Measurements from ENCODE around the gene SLC16A10. TPM values are rescaled to one million over a fixed set of nuclear protein-coding genes. Genes with fewer than 3 reads are reported as not detected.
A peak's percentile ranks its signal among the peaks of the same experiment; 100 is the strongest.
"Not testable (repeated sequence)": the region's sequence is repeated elsewhere in the genome, so short reads cannot be mapped to it uniquely, and the experiment has no call there.

SLC16A10 gene
- total and polyA plus RNA-seq, 7 experiments from 2014 or later, result 1.6 to 27.7 (median 16.7) TPM

DNA sequence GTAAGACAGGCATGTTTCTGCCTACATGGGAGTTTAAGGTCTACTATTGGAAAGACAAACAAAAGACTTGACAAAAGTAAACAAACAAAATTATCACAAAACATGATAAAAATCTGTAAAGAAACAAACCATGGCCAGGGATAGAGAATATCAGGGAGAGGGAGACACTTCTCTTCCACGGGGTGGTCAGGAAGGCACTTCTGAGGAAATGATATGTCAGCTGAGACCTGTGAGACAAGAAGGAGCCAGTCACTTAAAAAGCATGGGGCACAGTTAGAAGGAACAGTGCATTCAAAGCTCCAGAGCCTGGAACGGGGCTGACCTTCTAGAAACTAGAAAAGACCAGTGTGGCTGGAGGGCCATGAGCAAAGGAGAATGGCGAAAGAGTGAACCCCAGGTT is 35.1 kb upstream of the SLC16A10 start:
- no peaks in the 10 kb centered on the region for H3K4me1 ChIP-seq (ENCODE audit: control insufficient read depth in 2 of 2, insufficient read depth in 2 of 2, low read length in 2 of 2)
- intact Hi-C loops (cut with micrococcal nuclease), result no loop called here
- no peaks in the 10 kb centered on the region for H3K36me3 Mint-ChIP-seq
- no peaks in the 10 kb centered on the region for H3K36me3 ChIP-seq (ENCODE audit: control insufficient read depth in 2 of 3, insufficient read depth in 3 of 3, low read length in 3 of 3)
- peaks cover 0 to 2% (median 0%) of the 10 kb centered on the region in 5 donors for H3K27me3 Mint-ChIP-seq
- no peak for DNase-seq
- H3K4me1 Mint-ChIP-seq, result peaks cover 0 to 2% (median 0%) of the 10 kb centered on the region in 7 donors
- H3K27me3 ChIP-seq (ENCODE audit: control insufficient read depth in 2 of 2, insufficient read depth in 2 of 2, low read length in 2 of 2), result no peaks in the 10 kb centered on the region
- H3K4me3 Mint-ChIP-seq, result no peak overlapping the region
- H3K27ac ChIP-seq (ENCODE audit: low read depth, low read length), result no peak overlapping the region
- ChIA-PET POLR2A (no interaction called here), CTCF (no interaction called here)
- no peaks in the 10 kb centered on the region for H3K9me3 ChIP-seq (ENCODE audit: control insufficient read depth in 2 of 3, low read length in 3 of 3)
- no peaks in the 10 kb centered on the region for H3K9me3 Mint-ChIP-seq
- ATAC-seq, result no peak
- peak overlapping the region in 2 of 9 donors; percentile 54 to 82 for H3K27ac Mint-ChIP-seq
- H3K4me3 ChIP-seq (ENCODE audit: low read length), result no peak overlapping the region

DNA sequence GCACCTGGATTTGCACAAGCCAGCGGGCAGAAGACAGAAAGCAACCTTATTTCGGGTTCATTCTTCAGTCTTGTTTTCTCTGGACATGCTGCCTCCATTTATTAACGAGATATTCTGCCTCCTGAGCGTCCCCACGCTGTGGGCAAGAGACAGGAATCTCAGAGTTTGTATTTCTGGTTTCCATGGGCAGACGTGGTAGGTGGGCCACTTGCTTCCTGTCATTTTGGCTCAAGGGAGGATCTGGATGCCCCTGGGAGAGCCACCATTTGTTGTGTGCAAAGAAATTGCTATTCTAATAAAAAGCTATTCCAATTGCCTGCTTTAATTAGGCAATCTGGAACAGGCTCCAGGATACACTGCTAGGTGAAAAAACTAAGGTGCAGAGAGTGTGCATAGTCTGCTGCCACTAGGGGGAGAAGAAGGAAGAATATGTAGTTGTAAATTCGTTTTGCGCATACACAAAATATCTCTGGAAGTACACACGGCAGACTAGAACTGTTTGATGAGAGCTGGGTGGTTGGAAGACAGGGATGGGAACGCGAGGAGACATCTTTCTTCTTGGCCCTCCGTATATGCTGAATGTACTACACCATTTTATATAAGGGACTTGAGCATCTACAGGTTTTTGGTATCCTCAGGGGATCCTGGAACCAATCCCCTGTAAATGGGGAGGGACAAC is 30.1 kb upstream of the SLC16A10 start:
- Histone ChIP-seq H3K27me3 (ENCODE audit: control insufficient read depth in 2 of 2, insufficient read depth in 2 of 2, low read length in 2 of 2) (no peaks in the 10 kb centered on the region), H3K27ac (ENCODE audit: low read depth, low read length) (no peak overlapping the region), H3K4me1 (ENCODE audit: control insufficient read depth in 2 of 2, insufficient read depth in 2 of 2, low read length in 2 of 2) (no peaks in the 10 kb centered on the region), H3K9me3 (ENCODE audit: control insufficient read depth in 2 of 3, low read length in 3 of 3) (no peaks in the 10 kb centered on the region), H3K36me3 (ENCODE audit: control insufficient read depth in 2 of 3, insufficient read depth in 3 of 3, low read length in 3 of 3) (no peaks in the 10 kb centered on the region), H3K4me3 (ENCODE audit: low read length) (no peak overlapping the region)
- ATAC-seq (peak; percentile 76), DNase-seq (peak in 6 of 9 donors; percentile 22 to 54 (median 40))
- peaks cover 0 to 4% (median 0%) of the 10 kb centered on the region in 11 donors for H3K9me3 Mint-ChIP-seq
- H3K36me3 Mint-ChIP-seq, result peaks cover 0 to 4% (median 0%) of the 10 kb centered on the region in 5 donors
- no peak overlapping the region for H3K27ac Mint-ChIP-seq
- CTCF ChIA-PET, result interaction anchor here (0.6 to 4.0 kb wide), 18 partner anchors 10 to 863 kb away, joined by 3 to 56 read pairs (median 4); a partner anchor contains a TSS
- peak overlapping the region in 1 of 10 donors; percentile 4 for H3K4me3 Mint-ChIP-seq
- POLR2A ChIA-PET, result interaction anchor here (0.6 to 0.7 kb wide), 2 partner anchors 156 to 638 kb away, joined by 3 read pairs; no protein-coding TSS in a partner anchor
- peaks cover 0 to 6% (median 0%) of the 10 kb centered on the region in 5 donors for H3K27me3 Mint-ChIP-seq
- H3K4me1 Mint-ChIP-seq, result peaks cover 0 to 6% (median 2%) of the 10 kb centered on the region in 7 donors
- intact Hi-C loops (cut with micrococcal nuclease), result loop anchor here (1.0 to 2.0 kb wide), 9 partner anchors 30 to 1106 kb away; partner anchors contain the start of gene SLC16A10 (in 1 of the 2)

GRCh38 chr6:111061508-111061907 is 25.8 kb upstream of the SLC16A10 start:
- no peaks in the 10 kb centered on the region for H3K4me1 ChIP-seq (ENCODE audit: control insufficient read depth in 2 of 2, insufficient read depth in 2 of 2, low read length in 2 of 2)
- ChIA-PET POLR2A (no interaction called here), CTCF (interaction anchor here (0.5 to 0.6 kb wide), 2 partner anchors 57 to 138 kb away, joined by 3 to 5 read pairs; no protein-coding TSS in a partner anchor)
- H3K4me3 ChIP-seq (ENCODE audit: low read length), result no peak overlapping the region
- DNase-seq, result no peak
- intact Hi-C loops (cut with micrococcal nuclease), result no loop called here
- H3K9me3 ChIP-seq (ENCODE audit: control insufficient read depth in 2 of 3, low read length in 3 of 3), result no peaks in the 10 kb centered on the region
- H3K4me3 Mint-ChIP-seq, result no peak overlapping the region
- peaks cover 0 to 11% (median 4%) of the 10 kb centered on the region in 11 donors for H3K9me3 Mint-ChIP-seq
- no peak overlapping the region for H3K27ac Mint-ChIP-seq
- no peaks in the 10 kb centered on the region for H3K36me3 ChIP-seq (ENCODE audit: control insufficient read depth in 2 of 3, insufficient read depth in 3 of 3, low read length in 3 of 3)
- peaks cover 0 to 13% (median 7%) of the 10 kb centered on the region in 7 donors for H3K4me1 Mint-ChIP-seq
- H3K27me3 ChIP-seq (ENCODE audit: control insufficient read depth in 2 of 2, insufficient read depth in 2 of 2, low read length in 2 of 2), result no peaks in the 10 kb centered on the region
- H3K27ac ChIP-seq (ENCODE audit: low read depth, low read length), result no peak overlapping the region
- H3K36me3 Mint-ChIP-seq, result peaks cover 0 to 4% (median 0%) of the 10 kb centered on the region in 5 donors
- ATAC-seq, result no peak
- peaks cover 0 to 12% (median 6%) of the 10 kb centered on the region in 5 donors for H3K27me3 Mint-ChIP-seq

- DNase-seq; H3K4me3 Mint-ChIP-seq; intact Hi-C loops (cut with micrococcal nuclease); H3K27ac ChIP-seq (ENCODE audit: low read depth, low read length); H3K9me3 ChIP-seq (ENCODE audit: control insufficient read depth in 2 of 3, low read length in 3 of 3); H3K4me3 ChIP-seq (ENCODE audit: low read length); H3K36me3 ChIP-seq (ENCODE audit: control insufficient read depth in 2 of 3, insufficient read depth in 3 of 3, low read length in 3 of 3); H3K27me3 ChIP-seq (ENCODE audit: control insufficient read depth in 2 of 2, insufficient read depth in 2 of 2, low read length in 2 of 2); H3K27ac Mint-ChIP-seq; POLR2A ChIA-PET; H3K36me3 Mint-ChIP-seq; ATAC-seq; H3K4me1 ChIP-seq (ENCODE audit: control insufficient read depth in 2 of 2, insufficient read depth in 2 of 2, low read length in 2 of 2): not testable (repeated sequence)
- H3K27me3 Mint-ChIP-seq, result peaks cover 0 to 12% (median 6%) of the 10 kb centered on the region in 5 donors
- peaks cover 0 to 15% (median 8%) of the 10 kb centered on the region in 7 donors for H3K4me1 Mint-ChIP-seq
- H3K9me3 Mint-ChIP-seq, result peaks cover 0 to 11% (median 4%) of the 10 kb centered on the region in 11 donors
- CTCF ChIA-PET, result interaction anchor here (0.5 to 0.6 kb wide), 2 partner anchors 57 to 138 kb away, joined by 3 to 5 read pairs; no protein-coding TSS in a partner anchor
Observed at GRCh38 chr6:111061985-111062384, 25.3 kb upstream of the SLC16A10 start.

GRCh38 chr6:111062860-111063259 is 24.4 kb upstream of the SLC16A10 start:
- H3K27me3 ChIP-seq (ENCODE audit: control insufficient read depth in 2 of 2, insufficient read depth in 2 of 2, low read length in 2 of 2); POLR2A ChIA-PET; H3K36me3 ChIP-seq (ENCODE audit: control insufficient read depth in 2 of 3, insufficient read depth in 3 of 3, low read length in 3 of 3); H3K27ac Mint-ChIP-seq; H3K4me1 ChIP-seq (ENCODE audit: control insufficient read depth in 2 of 2, insufficient read depth in 2 of 2, low read length in 2 of 2); H3K4me3 Mint-ChIP-seq; H3K36me3 Mint-ChIP-seq; H3K27ac ChIP-seq (ENCODE audit: low read depth, low read length); H3K4me3 ChIP-seq (ENCODE audit: low read length); DNase-seq; ATAC-seq; intact Hi-C loops (cut with micrococcal nuclease); CTCF ChIA-PET; H3K4me1 Mint-ChIP-seq; H3K9me3 ChIP-seq (ENCODE audit: control insufficient read depth in 2 of 3, low read length in 3 of 3): not testable (repeated sequence)
- peaks cover 0 to 12% (median 6%) of the 10 kb centered on the region in 5 donors for H3K27me3 Mint-ChIP-seq
- peaks cover 0 to 11% (median 4%) of the 10 kb centered on the region in 11 donors for H3K9me3 Mint-ChIP-seq

DNA sequence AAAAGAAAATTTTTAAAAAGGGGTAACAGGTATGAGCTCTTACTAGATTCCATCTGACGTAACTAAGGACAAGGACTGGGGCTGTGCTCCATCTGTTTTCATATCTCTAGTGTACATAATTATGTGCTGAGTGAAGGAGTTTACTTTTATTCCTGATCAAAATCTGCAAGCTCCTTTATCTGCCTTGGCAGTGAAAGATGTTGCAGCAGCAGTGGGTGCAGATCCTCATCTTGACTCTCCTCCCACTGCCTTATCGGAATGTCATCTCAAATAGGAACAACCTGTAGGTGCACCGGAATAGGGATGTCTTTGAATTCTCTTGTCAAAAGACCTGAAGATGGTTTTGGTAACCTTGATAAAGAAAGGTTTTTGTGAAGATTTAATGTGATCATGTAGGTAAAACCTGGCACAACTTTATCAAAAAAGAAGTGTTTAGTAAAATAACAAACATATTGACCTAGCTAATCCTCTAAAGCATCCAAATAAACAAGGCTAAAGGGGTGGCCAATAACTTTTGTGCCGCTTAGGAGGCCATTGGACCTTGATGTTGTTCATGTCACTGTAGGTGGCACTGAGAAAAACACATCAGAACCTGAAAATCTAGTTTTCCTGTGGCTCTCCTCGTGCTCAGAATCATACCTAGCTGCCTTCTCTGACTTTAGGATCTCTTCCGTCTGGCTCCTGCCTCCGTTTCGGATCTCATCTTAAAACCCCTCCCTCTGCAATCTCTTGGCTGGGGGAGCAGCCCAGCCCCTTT is 19.0 kb upstream of the SLC16A10 start:
- CTCF ChIA-PET, result interaction anchor here (0.6 to 3.6 kb wide), 3 partner anchors 10 to 356 kb away, joined by 3 to 10 read pairs (median 4); no protein-coding TSS in a partner anchor
- H3K27ac Mint-ChIP-seq, result no peak overlapping the region

More for the DNA sequence above, 19.0 kb upstream of the SLC16A10 start:
- no peaks in the 10 kb centered on the region for H3K4me1 ChIP-seq (ENCODE audit: control insufficient read depth in 2 of 2, insufficient read depth in 2 of 2, low read length in 2 of 2)
- intact Hi-C loops (cut with micrococcal nuclease), result no loop called here
- ATAC-seq, result no peak
- H3K27me3 ChIP-seq (ENCODE audit: control insufficient read depth in 2 of 2, insufficient read depth in 2 of 2, low read length in 2 of 2), result no peaks in the 10 kb centered on the region
- no peaks in the 10 kb centered on the region for H3K9me3 ChIP-seq (ENCODE audit: control insufficient read depth in 2 of 3, low read length in 3 of 3)
- Mint-ChIP-seq H3K4me3 (no peak overlapping the region), H3K9me3 (peaks cover 0 to 11% (median 4%) of the 10 kb centered on the region in 11 donors), H3K36me3 (no peaks in the 10 kb centered on the region), H3K4me1 (peaks cover 0 to 14% (median 7%) of the 10 kb centered on the region in 7 donors), H3K27me3 (peaks cover 0 to 18% (median 10%) of the 10 kb centered on the region in 5 donors)
- no peak overlapping the region for H3K4me3 ChIP-seq (ENCODE audit: low read length)
- POLR2A ChIA-PET, result interaction anchor here (0.6 kb wide), 3 partner anchors 104 to 725 kb away, joined by 3 to 4 read pairs (median 3); no protein-coding TSS in a partner anchor
- DNase-seq, result no peak
- H3K27ac ChIP-seq (ENCODE audit: low read depth, low read length), result no peak overlapping the region
- no peaks in the 10 kb centered on the region for H3K36me3 ChIP-seq (ENCODE audit: control insufficient read depth in 2 of 3, insufficient read depth in 3 of 3, low read length in 3 of 3)

All from naive thymus-derived CD4-positive, alpha-beta T cell (primary cell).